Fibroblast of lung (primary cell): ENCODE measurements around the gene KNOP1. TPM values are rescaled to one million over a fixed set of nuclear protein-coding genes. Genes with fewer than 3 reads are reported as not detected.

Source experiments
- DNase-seq, 2 donors: peaks; one replicate each; pipeline versions ENCODE4 v3.0.0 to v3.0.0-alpha.2; 2010; ENCODE audit warnings: low read depth in 2 of 2
- H2AFZ ChIP-seq: 2 replicates; pipeline ENCODE4 v1.5.1; 2012; ENCODE audit warnings: low read length, control low read depth, inconsistent platforms
- H3K27ac ChIP-seq: 2 replicates; pipeline ENCODE4 v1.5.1; 2011; ENCODE audit warnings: low read length, control low read depth; ENCODE audit not compliant: insufficient read depth
- H3K27me3 ChIP-seq: 2 replicates; pipeline ENCODE4 v1.5.1; 2011; ENCODE audit warnings: mild to moderate bottlenecking, low read length; ENCODE audit not compliant: control insufficient read depth, insufficient read depth
- H3K36me3 ChIP-seq: 2 replicates; pipeline ENCODE4 v1.5.1; 2011; ENCODE audit warnings: low read length; ENCODE audit not compliant: control insufficient read depth, insufficient read depth
- H3K4me1 ChIP-seq: 2 replicates; pipeline ENCODE4 v1.5.1; 2011; ENCODE audit warnings: low read length; ENCODE audit not compliant: control insufficient read depth, insufficient read depth; ENCODE audit errors: extremely low read depth
- H3K4me2 ChIP-seq: 2 replicates; pipeline ENCODE4 v1.5.1; 2011; ENCODE audit warnings: low read length, control low read depth; ENCODE audit not compliant: insufficient read depth; ENCODE audit errors: extremely low read depth
- H3K4me3 ChIP-seq, 4 experiments: fragments of 200-600 bp in 1 of 4; sonication (generic) in 1 of 4; replicated peaks in 1 of 4; 2 replicates each; pipeline ENCODE4 v1.5.1; 2011 to 2016; ENCODE audit warnings: low read length in 4 of 4, low read depth in 3 of 4, mild to moderate bottlenecking in 3 of 4, control low read depth in 2 of 4, inconsistent platforms in 1 of 4, mixed read lengths in 1 of 4; ENCODE audit not compliant: insufficient read depth in 1 of 4; ENCODE audit errors: control extremely low read depth in 1 of 4
- H3K79me2 ChIP-seq: 2 replicates; pipeline ENCODE4 v1.5.1; 2012; ENCODE audit warnings: mild to moderate bottlenecking, low read length, inconsistent platforms; ENCODE audit not compliant: control insufficient read depth, insufficient read depth
- H3K9ac ChIP-seq: 2 replicates; pipeline ENCODE4 v1.5.1; 2011; ENCODE audit warnings: mild to moderate bottlenecking, low read length, control low read depth; ENCODE audit not compliant: insufficient read depth
- H3K9me3 ChIP-seq: 2 replicates; pipeline ENCODE4 v1.5.1; 2012; ENCODE audit warnings: low read depth, low read length; ENCODE audit not compliant: control insufficient read depth, insufficient read depth
- H4K20me1 ChIP-seq: 2 replicates; pipeline ENCODE4 v1.5.1; 2011; ENCODE audit warnings: low read length; ENCODE audit not compliant: control insufficient read depth, insufficient read depth; ENCODE audit errors: extremely low read depth
- CTCF ChIP-seq, 2 donors: IDR thresholded peaks in 1 of 2; conservative IDR thresholded peaks in 1 of 2; 1 replicate in 1 of 2; 2 replicates in 1 of 2; pipeline ENCODE4 v1.5.1; 2011 to 2012; ENCODE audit warnings: low read length in 2 of 2, control low read depth in 1 of 2, inconsistent platforms in 1 of 2, low read depth in 1 of 2, mild to moderate bottlenecking in 1 of 2
- EZH2 ChIP-seq: IDR thresholded peaks from 2 replicates; pipeline ENCODE4 v1.5.1; 2012; ENCODE audit warnings: low read length, control low read depth, mild to moderate bottlenecking; ENCODE audit errors: missing control alignments
- polyA plus RNA-seq, 2 donors: library from polyadenylated mRNA; depleted of rRNA in 1 of 2; stranded (reverse) in 1 of 2; unstranded in 1 of 2; fragments of >200 nt; gene quantifications; 2 replicates each; pipeline ENCODE4 v1.2.1, GENCODE V29; 2011 to 2012; ENCODE audit warnings: missing spikeins in 1 of 2
- total RNA-seq: library from RNA; depleted of rRNA; stranded (reverse); fragments of >200 nt; gene quantifications from 2 replicates; pipeline ENCODE4 v1.2.1, GENCODE V29; 2014

Gene KNOP1
- total and polyA plus RNA-seq, 2 donors (not counting 1 experiment from before 2014, with no cell fraction given) = 7.8 to 12.1 TPM

DNA sequence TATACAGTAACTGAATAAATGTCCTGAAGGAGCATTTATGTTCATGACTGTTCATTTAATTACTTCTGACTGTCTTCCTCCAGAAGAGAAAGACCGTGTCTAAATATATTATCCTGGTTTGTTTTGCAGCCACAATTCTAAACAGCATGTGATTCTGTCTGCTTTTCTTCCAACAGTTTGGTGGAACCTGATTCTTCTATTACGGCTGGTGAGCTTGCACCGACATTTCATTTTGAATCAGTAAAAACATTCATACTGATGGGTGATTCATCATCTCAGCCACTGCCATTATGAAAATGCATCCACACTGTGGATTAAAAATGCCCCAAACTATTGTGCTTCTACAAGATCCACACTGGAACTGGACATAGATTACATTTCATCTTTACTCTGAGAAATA is 16.9 kb downstream of the KNOP1 start:
- Histone ChIP-seq H3K36me3 (peaks cover 12% of the 10 kb centered on the region), H3K4me1 (peaks cover 29% of the 10 kb centered on the region), H3K4me3 (no peak overlapping the region), H3K9ac (no peak overlapping the region), H2AFZ (no peak overlapping the region), H4K20me1 (no peaks in the 10 kb centered on the region), H3K4me2 (no peak overlapping the region), H3K27ac (peak overlapping the region; percentile 31), H3K27me3 (no peaks in the 10 kb centered on the region), H3K9me3 (no peaks in the 10 kb centered on the region), H3K79me2 (no peaks in the 10 kb centered on the region)
- peak in 1 of 2 donors; percentile 55 for DNase-seq
- TF ChIP-seq EZH2 = no peak
- no peak for TF ChIP-seq CTCF (conservative IDR thresholded peaks at IDR 0.05 in 1 of 2, IDR thresholded peaks at IDR 0.05 in 1 of 2; ENCODE audit: low read depth in 1 of 2, low read length in 2 of 2)

GRCh38 chr16:19700319-19700781 is 17.7 kb downstream of the KNOP1 start:
- Histone ChIP-seq H3K27ac (peak overlapping the region; percentile 31), H3K9ac (no peak overlapping the region)
- DNase-seq = peak; percentile 64 to 84

DNA sequence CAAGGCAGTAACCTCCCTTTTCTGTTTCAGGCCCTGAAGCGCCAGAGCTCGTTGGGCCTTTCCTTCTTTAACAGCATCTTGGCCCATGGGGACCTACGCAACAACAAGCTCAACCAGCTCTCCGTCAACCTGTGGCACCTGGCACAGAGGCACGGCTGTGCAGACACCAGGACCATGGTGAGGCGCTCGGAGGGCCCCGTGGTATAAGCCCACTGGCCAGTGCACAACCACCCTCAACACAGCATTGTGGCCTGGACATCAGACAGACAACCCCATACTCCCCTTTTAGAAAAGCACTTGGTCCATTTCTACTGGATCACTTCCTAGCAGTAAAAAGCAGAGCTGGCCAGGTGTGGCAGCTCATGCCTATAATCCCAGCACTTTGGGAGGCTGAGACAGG is 18.6 kb downstream of the KNOP1 start:
- Histone ChIP-seq H4K20me1 (no peaks in the 10 kb centered on the region), H3K36me3 (peaks cover 4% of the 10 kb centered on the region), H3K79me2 (no peaks in the 10 kb centered on the region), H3K9ac (no peak overlapping the region), H3K27me3 (no peaks in the 10 kb centered on the region), H2AFZ (no peak overlapping the region), H3K27ac (peak overlapping the region; percentile 31), H3K9me3 (no peaks in the 10 kb centered on the region), H3K4me2 (no peak overlapping the region), H3K4me3 (no peak overlapping the region), H3K4me1 (peaks cover 22% of the 10 kb centered on the region)
- TF ChIP-seq CTCF (conservative IDR thresholded peaks at IDR 0.05 in 1 of 2, IDR thresholded peaks at IDR 0.05 in 1 of 2; ENCODE audit: low read depth in 1 of 2, low read length in 2 of 2) (no peak), EZH2 (no peak)
- no peak for DNase-seq

More at GRCh38 chr16:19700319-19700781, 17.7 kb downstream of the KNOP1 start:
- TF ChIP-seq CTCF (conservative IDR thresholded peaks at IDR 0.05 in 1 of 2, IDR thresholded peaks at IDR 0.05 in 1 of 2; ENCODE audit: low read depth in 1 of 2, low read length in 2 of 2) = no peak
- TF ChIP-seq EZH2 = no peak
- H3K36me3 ChIP-seq = peaks cover 12% of the 10 kb centered on the region
- no peak overlapping the region for H3K4me2 ChIP-seq
- peaks cover 30% of the 10 kb centered on the region for H3K4me1 ChIP-seq
- no peaks in the 10 kb centered on the region for H3K9me3 ChIP-seq
- no peaks in the 10 kb centered on the region for H3K27me3 ChIP-seq
- no peak overlapping the region for H3K4me3 ChIP-seq
- no peak overlapping the region for H2AFZ ChIP-seq
- H4K20me1 ChIP-seq = no peaks in the 10 kb centered on the region
- H3K79me2 ChIP-seq = no peaks in the 10 kb centered on the region
